Mesenteric fat pad (tissue), 1 donor: ENCODE results near the gene ADIPOR2. TPM values are rescaled to one million over a fixed set of nuclear protein-coding genes. Genes with fewer than 3 reads are reported as not detected.
"Not testable (repeated sequence)": the region's sequence is repeated elsewhere in the genome, so short reads cannot be mapped to it uniquely, and the experiment has no call there.

Experiments used
- DNase-seq: peaks from one replicate; pipeline ENCODE4 v3.0.0-alpha.2; 2020; ENCODE audit warnings: low spot score
- total RNA-seq: library from RNA; stranded (reverse); fragmentation: NEBNext Ultra II Directional; extraction: Animal tissue kit (Norgen Biotek cat#: 25700); gene quantifications from one replicate; pipeline ENCODE4 v1.2.1, GENCODE V29; 2021
- donor health status: DM: yes; HTN: yes; CAD: no.

ADIPOR2 gene
- total RNA-seq, 1 donor from 2014 or later, result 119 TPM

- DNase-seq, result no peak
These were observed 27.3 kb upstream of the ADIPOR2 start for GRCh38 chr12:1663440-1664132.

GRCh38 chr12:1665366-1665765 is 25.5 kb upstream of the ADIPOR2 start:
- DNase-seq, result no peak

GRCh38 chr12:1666215-1666614 is 24.7 kb upstream of the ADIPOR2 start:
- DNase-seq, result no peak

GRCh38 chr12:1666685-1667162 is 24.1 kb upstream of the ADIPOR2 start:
- DNase-seq, result no peak

- DNase-seq, result no peak
These were observed 21.9 kb upstream of the ADIPOR2 start for GRCh38 chr12:1668833-1669543.

- no peak for DNase-seq
These were observed 20.3 kb upstream of the ADIPOR2 start for GRCh38 chr12:1670358-1671268.

- no peak for DNase-seq
These were observed 14.8 kb upstream of the ADIPOR2 start for GRCh38 chr12:1676043-1676442.

- no peak for DNase-seq
These were observed 9.9 kb upstream of the ADIPOR2 start for GRCh38 chr12:1680804-1681492.

GRCh38 chr12:1681493-1681807 is 9.4 kb upstream of the ADIPOR2 start:
- no peak for DNase-seq

- DNase-seq, result no peak
These were observed 2.7 kb upstream of the ADIPOR2 start for GRCh38 chr12:1688086-1688710.

GRCh38 chr12:1691123-1692007 is 495 bp downstream of the ADIPOR2 start:
- DNase-seq, result no peak

- DNase-seq, result no peak
These were observed 1.4 kb downstream of the ADIPOR2 start for GRCh38 chr12:1692226-1692625.

GRCh38 chr12:1692895-1693610 is 2.2 kb downstream of the ADIPOR2 start:
- no peak for DNase-seq

GRCh38 chr12:1695097-1695496 is 4.2 kb downstream of the ADIPOR2 start:
- DNase-seq, result not testable (repeated sequence)

- no peak for DNase-seq
These were observed 5.2 kb downstream of the ADIPOR2 start for GRCh38 chr12:1695886-1696670.

GRCh38 chr12:1696800-1697199 is 5.9 kb downstream of the ADIPOR2 start:
- no peak for DNase-seq

- no peak for DNase-seq
These were observed 6.4 kb downstream of the ADIPOR2 start for GRCh38 chr12:1697271-1697670.

GRCh38 chr12:1698720-1699119 is 7.8 kb downstream of the ADIPOR2 start:
- no peak for DNase-seq
